Lower leg skin (tissue), 3 donors: ENCODE data around the gene ACOX1.

Experiments used
- CTCF ChIP-seq, 3 donors: fragments of 450-650 bp; IDR thresholded peaks; one replicate each; pipeline ENCODE4 v1.5.1; 2016; ENCODE audit warnings: antibody characterized with exemption in 3 of 3, mild to moderate bottlenecking in 3 of 3, moderate library complexity in 2 of 3
- POLR2A ChIP-seq, 2 donors: fragments of 450-650 bp; IDR thresholded peaks; one replicate each; pipeline ENCODE4 v1.6.1; 2016 to 2017; ENCODE audit warnings: antibody characterized with exemption in 2 of 2, mild to moderate bottlenecking in 1 of 2, moderate library complexity in 1 of 2

GRCh38 chr17:76008208-76008607, 29.2 kb upstream of the ACOX1 start:
- TF ChIP-seq POLR2A (IDR thresholded peaks at IDR 0.05) (no peak), CTCF (IDR thresholded peaks at IDR 0.05) (no peak)
